Lung (tissue), 12 donors: ENCODE measurements around the gene DIPK1A. TPM values are rescaled to one million over a fixed set of nuclear protein-coding genes. Genes with fewer than 3 reads are reported as not detected.

ENCODE experiments used
- ATAC-seq: fragments of 200-7000 bp; cut with Tn5 transposase; one replicate; pipeline ENCODE4 v1.9.1; 2020; ENCODE audit warnings: moderate number of reproducible peaks; ENCODE audit not compliant: insufficient read depth, low FRiP score
- DNase-seq, 3 donors: peaks; one replicate each; pipeline ENCODE4 v3.0.0-alpha.2; 2013 to 2017
- H3K27ac ChIP-seq, 2 donors: one replicate each; pipeline ENCODE4 v1.5.1; 2013; ENCODE audit warnings: mild to moderate bottlenecking in 2 of 2, moderate library complexity in 2 of 2, control low read depth in 1 of 2, inconsistent platforms in 1 of 2, low read depth in 1 of 2, low read length in 1 of 2
- H3K27me3 ChIP-seq, 3 donors: one replicate each; pipeline ENCODE4 v1.5.1; 2013; ENCODE audit warnings: low read length in 2 of 3; ENCODE audit not compliant: control insufficient read depth in 3 of 3, insufficient read depth in 3 of 3
- H3K36me3 ChIP-seq, 4 donors: one replicate each; pipeline ENCODE4 v1.5.1; 2013; ENCODE audit warnings: low read length in 4 of 4, mild to moderate bottlenecking in 1 of 4, moderate library complexity in 1 of 4; ENCODE audit not compliant: control insufficient read depth in 4 of 4, insufficient read depth in 4 of 4
- H3K4me1 ChIP-seq, 5 donors: one replicate each; pipeline ENCODE4 v1.5.1; 2013; ENCODE audit warnings: low read length in 5 of 5, mild to moderate bottlenecking in 2 of 5, moderate library complexity in 1 of 5; ENCODE audit not compliant: control insufficient read depth in 5 of 5, insufficient read depth in 5 of 5
- H3K4me3 ChIP-seq: one replicate; pipeline ENCODE4 v1.5.1; 2013; ENCODE audit warnings: mild to moderate bottlenecking, control low read depth, moderate library complexity
- H3K9ac ChIP-seq, 2 donors: one replicate each; pipeline ENCODE4 v1.5.1; 2013; ENCODE audit warnings: low read length in 2 of 2, control low read depth in 1 of 2; ENCODE audit not compliant: insufficient read depth in 1 of 2
- H3K9me3 ChIP-seq, 4 donors: one replicate each; pipeline ENCODE4 v1.5.1; 2013; ENCODE audit warnings: low read length in 3 of 4, mild to moderate bottlenecking in 1 of 4, moderate library complexity in 1 of 4; ENCODE audit not compliant: control insufficient read depth in 4 of 4, insufficient read depth in 3 of 4
- CTCF ChIP-seq: IDR thresholded peaks from 2 replicates; pipeline ENCODE4 v1.5.1; 2012; ENCODE audit warnings: mild to moderate bottlenecking; ENCODE audit errors: control extremely low read depth, extremely low read depth
- WGBS, 2 donors: extraction: QIAGEN DNeasy Blood & Tissue Kit; methylation state at CpG; one replicate each; pipeline ENCODE4 v1.1.7; 2013; 5-methylcytosine and 5-hydroxymethylcytosine counted together
- polyA plus RNA-seq, 2 donors: library from polyadenylated mRNA; stranded (reverse); fragments of 200-250 nt; gene quantifications; one replicate each; pipeline ENCODE4 v1.2.1, GENCODE V29; 2013
- total RNA-seq, 2 donors: library from RNA; depleted of rRNA in 1 of 2; stranded (reverse); fragments of >200 nt in 1 of 2; gene quantifications; one replicate each; pipeline ENCODE4 v1.2.1, GENCODE V29; 2014 to 2021
- donor health status: control.
- donor health status: control.
- donor health status: Bipolar disorder and iron deficiency.
- donor health status: healthy.
- donor health status: DM: yes; HTN: yes; CAD: no.

Gene DIPK1A
- total and polyA plus RNA-seq, 4 donors, result 2.3 to 8.0 (median 4.1) TPM

GRCh38 chr1:92851729-92852128 lies 109.5 kb downstream of the DIPK1A start:
- no peaks in the 10 kb centered on the region for H3K36me3 ChIP-seq
- 73 to 78% methylated on average over 2 of the region's 2 CpGs for WGBS, 2 donors
- H3K27me3 ChIP-seq, result no peaks in the 10 kb centered on the region
- no peaks in the 10 kb centered on the region for H3K9me3 ChIP-seq
- H3K27ac ChIP-seq, result no peak overlapping the region
- TF ChIP-seq CTCF, result no peak
- no peak overlapping the region for H3K9ac ChIP-seq
- ATAC-seq (no peak), DNase-seq (peak in 1 of 3 donors; percentile 5)
- H3K4me1 ChIP-seq, result no peaks in the 10 kb centered on the region
- no peak overlapping the region for H3K4me3 ChIP-seq

- DNase-seq, result no peak
- no peaks in the 10 kb centered on the region for H3K36me3 ChIP-seq
- 100% methylated on average over 3 of the region's 3 CpGs for WGBS, 2 donors
- no peak for TF ChIP-seq CTCF
- no peak overlapping the region for H3K9ac ChIP-seq
- ATAC-seq, result no peak
- no peak overlapping the region for H3K4me3 ChIP-seq
- H3K9me3 ChIP-seq, result no peaks in the 10 kb centered on the region
- H3K27ac ChIP-seq, result no peak overlapping the region
- no peaks in the 10 kb centered on the region for H3K27me3 ChIP-seq
- no peaks in the 10 kb centered on the region for H3K4me1 ChIP-seq
Observed at GRCh38 chr1:92850019-92850418, 111.2 kb downstream of the DIPK1A start.

GRCh38 chr1:92848201-92848600 lies 113.1 kb downstream of the DIPK1A start:
- ATAC-seq, result no peak
- no peak for DNase-seq
- WGBS, 2 donors, result 90 to 92% methylated on average over 4 of the region's 4 CpGs

More at GRCh38 chr1:92848201-92848600, 113.1 kb downstream of the DIPK1A start:
- no peak overlapping the region for H3K9ac ChIP-seq
- H3K27ac ChIP-seq, result no peak overlapping the region
- TF ChIP-seq CTCF, result no peak
- peaks cover 0 to 9% (median 7%) of the 10 kb centered on the region in 4 donors for H3K36me3 ChIP-seq
- H3K9me3 ChIP-seq, result no peaks in the 10 kb centered on the region
- no peaks in the 10 kb centered on the region for H3K4me1 ChIP-seq
- no peaks in the 10 kb centered on the region for H3K27me3 ChIP-seq
- no peak overlapping the region for H3K4me3 ChIP-seq
